ENCODE measurements around the gene CCL28. TPM values are rescaled to one million over a fixed set of nuclear protein-coding genes. Genes with fewer than 3 reads are reported as not detected.

CCL28 gene
- total RNA-seq, 1 donor from 2014 or later = 7.5 TPM

DNA sequence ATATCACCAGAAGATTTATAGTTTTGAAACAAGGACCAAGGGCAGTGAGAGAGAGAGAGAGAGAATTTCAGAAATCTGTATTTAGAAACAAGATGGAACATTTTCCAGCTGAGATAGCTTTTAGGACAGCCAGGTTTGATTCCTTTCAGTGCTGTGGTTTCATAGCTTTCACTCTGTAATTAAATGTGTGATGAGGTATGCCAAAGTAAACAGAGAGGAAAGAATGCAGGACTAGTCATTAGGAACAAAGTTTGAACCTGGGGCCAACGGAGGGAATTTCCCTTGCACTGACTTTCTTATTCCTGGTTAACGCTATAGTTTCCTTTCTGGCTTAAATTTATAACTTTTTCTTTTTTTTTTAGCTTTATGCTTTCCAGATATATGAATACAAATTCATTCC lies 10.0 kb upstream of the CCL28 start:
- DNase-seq (ENCODE audit: low read depth) = peak; percentile 81
- Histone ChIP-seq H3K27me3 (ENCODE audit: control insufficient read depth, insufficient read depth, low read length) (no peaks in the 10 kb centered on the region), H3K4me3 (ENCODE audit: low read depth, low read length) (no peak overlapping the region), H3K36me3 (ENCODE audit: control insufficient read depth, insufficient read depth, low read length) (no peaks in the 10 kb centered on the region)
- TF ChIP-seq, protein P1, sequence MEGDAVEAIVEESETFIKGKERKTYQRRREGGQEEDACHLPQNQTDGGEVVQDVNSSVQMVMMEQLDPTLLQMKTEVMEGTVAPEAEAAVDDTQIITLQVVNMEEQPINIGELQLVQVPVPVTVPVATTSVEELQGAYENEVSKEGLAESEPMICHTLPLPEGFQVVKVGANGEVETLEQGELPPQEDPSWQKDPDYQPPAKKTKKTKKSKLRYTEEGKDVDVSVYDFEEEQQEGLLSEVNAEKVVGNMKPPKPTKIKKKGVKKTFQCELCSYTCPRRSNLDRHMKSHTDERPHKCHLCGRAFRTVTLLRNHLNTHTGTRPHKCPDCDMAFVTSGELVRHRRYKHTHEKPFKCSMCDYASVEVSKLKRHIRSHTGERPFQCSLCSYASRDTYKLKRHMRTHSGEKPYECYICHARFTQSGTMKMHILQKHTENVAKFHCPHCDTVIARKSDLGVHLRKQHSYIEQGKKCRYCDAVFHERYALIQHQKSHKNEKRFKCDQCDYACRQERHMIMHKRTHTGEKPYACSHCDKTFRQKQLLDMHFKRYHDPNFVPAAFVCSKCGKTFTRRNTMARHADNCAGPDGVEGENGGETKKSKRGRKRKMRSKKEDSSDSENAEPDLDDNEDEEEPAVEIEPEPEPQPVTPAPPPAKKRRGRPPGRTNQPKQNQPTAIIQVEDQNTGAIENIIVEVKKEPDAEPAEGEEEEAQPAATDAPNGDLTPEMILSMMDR (IDR thresholded peaks at IDR 0.05; ENCODE audit: insufficient read depth, low read length, poor library complexity, severe bottlenecking) = no peak

DNA sequence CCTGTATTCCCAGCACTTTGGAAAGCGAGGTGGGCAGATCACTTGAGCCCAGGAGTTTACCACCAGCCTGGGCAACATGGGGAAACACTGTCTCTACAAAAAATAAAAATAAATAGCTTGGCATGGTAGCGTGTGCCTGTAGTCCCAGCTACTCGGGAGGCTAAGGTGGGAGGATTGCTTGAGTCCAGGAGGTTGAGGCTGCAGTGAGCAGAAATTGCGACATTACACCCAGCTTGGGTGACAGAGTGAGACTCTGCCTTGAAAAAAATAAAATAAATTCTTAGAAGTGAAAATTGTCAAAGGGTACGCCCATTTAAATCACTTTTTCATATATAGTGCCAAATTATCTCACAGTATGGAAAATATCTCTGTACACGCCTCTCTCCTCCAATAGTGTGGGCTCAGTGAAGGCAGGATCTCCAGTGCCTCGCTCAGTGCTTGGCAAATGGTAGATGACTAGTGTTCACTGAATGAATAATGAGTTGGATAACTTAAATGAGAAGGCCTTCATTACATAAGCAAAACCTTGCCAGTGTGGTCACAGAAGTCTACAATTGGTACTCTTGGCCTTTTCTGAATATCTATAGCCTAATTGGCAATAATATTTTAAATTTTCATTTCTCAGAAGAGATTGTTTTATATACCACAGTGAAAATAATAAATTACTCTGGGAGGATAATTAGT lies 9.4 kb upstream of the CCL28 start:
- Histone ChIP-seq H3K27me3 (ENCODE audit: control insufficient read depth, insufficient read depth, low read length) (no peaks in the 10 kb centered on the region), H3K4me3 (ENCODE audit: low read depth, low read length) (no peak overlapping the region), H3K36me3 (ENCODE audit: control insufficient read depth, insufficient read depth, low read length) (no peaks in the 10 kb centered on the region)
- TF ChIP-seq, protein P1 (IDR thresholded peaks at IDR 0.05; ENCODE audit: insufficient read depth, low read length, poor library complexity, severe bottlenecking) = no peak
- no peak for DNase-seq (ENCODE audit: low read depth)

DNA sequence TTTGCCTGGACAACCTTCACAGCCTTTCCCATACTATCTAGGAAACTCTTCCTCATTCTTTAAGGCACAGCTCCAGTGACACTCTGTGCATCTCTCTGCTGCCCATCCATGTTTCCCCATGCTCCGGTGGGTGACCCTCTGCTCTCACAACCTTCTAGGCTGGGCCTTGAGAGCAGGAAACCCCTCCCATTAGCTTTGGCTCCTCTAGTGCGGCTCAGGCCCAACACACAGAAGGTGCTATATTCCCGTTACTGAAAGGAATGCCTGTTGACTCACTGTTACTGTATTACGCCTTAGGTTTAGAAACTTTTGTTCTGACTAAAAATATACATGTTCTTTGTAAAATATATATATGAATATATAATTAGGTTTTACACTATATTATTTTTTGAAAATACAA lies 8.1 kb upstream of the CCL28 start:
- H3K4me3 ChIP-seq (ENCODE audit: low read depth, low read length) = no peak overlapping the region
- H3K36me3 ChIP-seq (ENCODE audit: control insufficient read depth, insufficient read depth, low read length) = no peaks in the 10 kb centered on the region
- TF ChIP-seq, protein P1 (IDR thresholded peaks at IDR 0.05; ENCODE audit: insufficient read depth, low read length, poor library complexity, severe bottlenecking) = no peak
- H3K27me3 ChIP-seq (ENCODE audit: control insufficient read depth, insufficient read depth, low read length) = no peaks in the 10 kb centered on the region
- no peak for DNase-seq (ENCODE audit: low read depth)

DNA sequence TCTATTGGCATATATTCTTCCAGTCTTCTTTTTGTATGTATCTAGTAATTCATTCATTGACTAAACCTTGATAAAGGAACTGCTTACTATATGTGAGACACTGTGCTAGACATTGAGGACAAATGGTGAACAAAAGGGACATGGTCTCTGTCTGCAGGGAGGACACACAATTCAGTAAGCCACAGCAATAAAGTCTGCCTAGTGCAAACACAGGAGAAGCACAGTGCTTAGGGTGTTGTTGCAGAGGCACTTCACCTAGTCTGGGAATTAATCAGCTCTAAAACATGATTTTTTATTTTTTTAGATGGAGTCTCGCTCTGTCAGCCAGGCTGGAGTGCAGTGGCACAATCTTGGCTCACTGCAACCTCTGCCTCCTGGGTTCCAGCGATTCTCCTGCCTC lies 6.4 kb upstream of the CCL28 start:
- TF ChIP-seq, protein P1 (IDR thresholded peaks at IDR 0.05; ENCODE audit: insufficient read depth, low read length, poor library complexity, severe bottlenecking) = no peak
- Histone ChIP-seq H3K4me3 (ENCODE audit: low read depth, low read length) (no peak overlapping the region), H3K36me3 (ENCODE audit: control insufficient read depth, insufficient read depth, low read length) (no peaks in the 10 kb centered on the region), H3K27me3 (ENCODE audit: control insufficient read depth, insufficient read depth, low read length) (no peaks in the 10 kb centered on the region)
- no peak for DNase-seq (ENCODE audit: low read depth)

DNA sequence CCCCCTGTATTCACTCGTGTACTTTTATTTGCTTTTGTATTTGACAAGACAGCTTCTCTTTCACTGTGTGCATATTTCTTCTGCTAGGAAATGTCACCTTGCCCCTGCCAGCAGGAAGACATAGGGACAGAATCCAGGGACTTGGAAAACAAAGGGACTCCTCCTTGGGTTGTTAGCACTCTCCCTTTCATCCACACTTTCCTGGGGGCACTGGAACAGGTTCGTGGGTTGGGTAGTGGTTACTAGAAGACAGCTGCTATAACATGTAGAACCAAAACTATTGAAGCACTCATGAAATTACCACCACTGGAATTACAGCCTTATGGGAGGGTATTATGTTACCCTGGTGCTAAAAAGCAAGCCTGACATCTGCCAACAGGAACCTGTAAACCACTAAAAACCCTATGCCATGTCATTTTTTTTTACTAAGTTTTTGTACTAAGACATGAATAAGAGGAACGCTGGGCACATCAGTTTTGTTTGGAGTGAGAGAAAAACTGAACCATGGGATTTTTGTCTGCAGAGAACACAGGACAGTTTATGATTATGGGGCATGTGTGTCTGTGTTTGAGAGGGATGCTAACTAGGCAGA lies 4.7 kb upstream of the CCL28 start:
- H3K27me3 ChIP-seq (ENCODE audit: control insufficient read depth, insufficient read depth, low read length) = no peaks in the 10 kb centered on the region
- no peak for DNase-seq (ENCODE audit: low read depth)
- no peak overlapping the region for H3K4me3 ChIP-seq (ENCODE audit: low read depth, low read length)
- no peaks in the 10 kb centered on the region for H3K36me3 ChIP-seq (ENCODE audit: control insufficient read depth, insufficient read depth, low read length)
- TF ChIP-seq, protein P1 (IDR thresholded peaks at IDR 0.05; ENCODE audit: insufficient read depth, low read length, poor library complexity, severe bottlenecking) = no peak
